CD4-positive, alpha-beta T cell (primary cell): ENCODE measurements around the gene HIPK2. TPM values are rescaled to one million over a fixed set of nuclear protein-coding genes. Genes with fewer than 3 reads are reported as not detected.

Source experiments
- ATAC-seq: fragments of 200-7000 bp; cut with Tn5 transposase; one replicate; pipeline ENCODE4 v1.10.0; 2022; ENCODE audit warnings: mild to moderate bottlenecking; ENCODE audit not compliant: poor library complexity
- CTCF ChIA-PET: fragments of 350-600 bp; sonication (Branson Sonifier 250); formaldehyde crosslinking; loops from one replicate; lab custom pipeline; 2021; ENCODE audit warnings: antibody characterized with exemption, inconsistent platforms; lab: Charles Lee
- POLR2A ChIA-PET: fragments of 350-600 bp; sonication (Branson Sonifier 250); formaldehyde crosslinking; loops from one replicate; lab custom pipeline; 2021; ENCODE audit warnings: antibody characterized with exemption, inconsistent platforms; lab: Charles Lee
- DNase-seq, 14 experiments: peaks; one replicate each; pipeline ENCODE4 v3.0.0-alpha.2; 2013 to 2020; ENCODE audit warnings: mixed read lengths in 2 of 14
- H3K27ac ChIP-seq, 2 donors: one replicate each; pipeline versions ENCODE4 v1.5.1 to v1.7.0; 2013; ENCODE audit warnings: low read length in 2 of 2, low read depth in 1 of 2, mild to moderate bottlenecking in 1 of 2
- H3K27me3 ChIP-seq, 2 experiments: 1 replicate in 1 of 2; 2 replicates in 1 of 2; pipeline versions ENCODE4 v1.6.1 to v1.7.0; 2013; ENCODE audit warnings: low read length in 2 of 2, control low read depth in 1 of 2, mild to moderate bottlenecking in 1 of 2, moderate library complexity in 1 of 2; ENCODE audit not compliant: insufficient read depth in 2 of 2, control insufficient read depth in 1 of 2
- H3K36me3 ChIP-seq: one replicate; pipeline ENCODE4 v1.6.1; 2013; ENCODE audit warnings: low read length, control low read depth; ENCODE audit not compliant: insufficient read depth
- H3K4me1 ChIP-seq: one replicate; pipeline ENCODE4 v1.6.1; 2013; ENCODE audit warnings: low read length, control low read depth; ENCODE audit not compliant: insufficient read depth
- H3K4me3 ChIP-seq: one replicate; pipeline ENCODE4 v1.5.1; 2013; ENCODE audit warnings: mild to moderate bottlenecking, low read length, moderate library complexity
- H3K9me3 ChIP-seq, 2 experiments: 1 replicate in 1 of 2; 2 replicates in 1 of 2; pipeline versions ENCODE4 v1.6.1 to v1.7.0; 2013; ENCODE audit warnings: low read length in 2 of 2, mild to moderate bottlenecking in 2 of 2, control low read depth in 1 of 2, moderate library complexity in 1 of 2; ENCODE audit not compliant: control insufficient read depth in 1 of 2, insufficient read depth in 1 of 2
- H3K27ac Mint-ChIP-seq: one replicate; pipeline ENCODE4 v1.8.0; 2020; ENCODE audit warnings: mixed read lengths
- H3K27me3 Mint-ChIP-seq: one replicate; pipeline ENCODE4 v1.8.0; 2021; ENCODE audit warnings: mixed read lengths
- H3K36me3 Mint-ChIP-seq: one replicate; pipeline ENCODE4 v1.8.0; 2021; ENCODE audit warnings: low read depth, mixed read lengths
- H3K4me1 Mint-ChIP-seq: one replicate; pipeline ENCODE4 v1.8.0; 2021; ENCODE audit warnings: low read depth, mixed read lengths
- H3K4me3 Mint-ChIP-seq: one replicate; pipeline ENCODE4 v1.8.0; 2020; ENCODE audit warnings: mild to moderate bottlenecking, mixed read lengths
- H3K9me3 Mint-ChIP-seq: one replicate; pipeline ENCODE4 v1.8.0; 2020; ENCODE audit warnings: mixed read lengths
- CTCF ChIP-seq: fragments of 200-600 bp; IDR thresholded peaks from one replicate; pipeline ENCODE4 v1.8.0; 2022; ENCODE audit warnings: antibody characterized with exemption, mild to moderate bottlenecking
- intact Hi-C, 2 experiments: fragments of 100-400 bp; cut with DNase I in 1 of 2; cut with micrococcal nuclease in 1 of 2; formaldehyde crosslinking; loops; one replicate each; pipeline versions ENCODE4 v1.15.1 to v1.9.0; 2023 to 2025; cut with DNase I, micrococcal nuclease
- total RNA-seq, 174 experiments: library from RNA in 2 of 174; stranded (reverse) in 2 of 174; gene quantifications; one replicate each; pipeline ENCODE4 v1.2.3 and lab custom pipeline; 2021 to 2026

Gene HIPK2
- total RNA-seq, 2 experiments from 2014 or later = 36.5 to 37.0 TPM

- TF ChIP-seq CTCF = no peak
- Histone ChIP-seq H3K27ac (no peak overlapping the region), H3K4me1 (peaks cover 3% of the 10 kb centered on the region), H3K27me3 (no peaks in the 10 kb centered on the region), H3K9me3 (no peaks in the 10 kb centered on the region), H3K36me3 (peaks cover 32% of the 10 kb centered on the region), H3K4me3 (no peak overlapping the region)
- Mint-ChIP-seq H3K9me3 (no peaks in the 10 kb centered on the region), H3K4me1 (peaks cover 6% of the 10 kb centered on the region), H3K27me3 (no peaks in the 10 kb centered on the region), H3K4me3 (no peak overlapping the region), H3K27ac (no peak overlapping the region), H3K36me3 (peaks cover 60% of the 10 kb centered on the region)
- CTCF ChIA-PET = no interaction called here
- ATAC-seq = no peak
- no peak for DNase-seq
- intact Hi-C loops = loop anchor here in 1 of 2 experiments (5.0 kb wide), 1 partner anchor 287 kb away; no protein-coding TSS in a partner anchor
- POLR2A ChIA-PET = no interaction called here
Measured at GRCh38 chr7:139715194-139715815, 62.5 kb downstream of the HIPK2 start.

- no peak for TF ChIP-seq CTCF
- ChIA-PET CTCF (no interaction called here), POLR2A (no interaction called here)
- Histone ChIP-seq H3K36me3 (peaks cover 32% of the 10 kb centered on the region), H3K4me3 (no peak overlapping the region), H3K9me3 (no peaks in the 10 kb centered on the region), H3K27me3 (no peaks in the 10 kb centered on the region), H3K4me1 (no peaks in the 10 kb centered on the region), H3K27ac (no peak overlapping the region)
- Mint-ChIP-seq H3K4me3 (no peak overlapping the region), H3K27me3 (no peaks in the 10 kb centered on the region), H3K36me3 (peaks cover 70% of the 10 kb centered on the region), H3K9me3 (no peaks in the 10 kb centered on the region), H3K27ac (no peak overlapping the region), H3K4me1 (peaks cover 10% of the 10 kb centered on the region)
- ATAC-seq (no peak), DNase-seq (no peak)
- intact Hi-C loops = no loop called here
Measured at GRCh38 chr7:139714163-139714901, 63.5 kb downstream of the HIPK2 start.

- ChIA-PET CTCF (no interaction called here), POLR2A (no interaction called here)
- Histone ChIP-seq H3K27ac (no peak overlapping the region), H3K4me3 (no peak overlapping the region), H3K36me3 (peaks cover 32% of the 10 kb centered on the region), H3K4me1 (no peaks in the 10 kb centered on the region), H3K9me3 (no peaks in the 10 kb centered on the region), H3K27me3 (no peaks in the 10 kb centered on the region)
- Mint-ChIP-seq H3K36me3 (peaks cover 74% of the 10 kb centered on the region), H3K9me3 (no peaks in the 10 kb centered on the region), H3K27me3 (no peaks in the 10 kb centered on the region), H3K27ac (no peak overlapping the region), H3K4me1 (peaks cover 13% of the 10 kb centered on the region), H3K4me3 (no peak overlapping the region)
- DNase-seq (no peak), ATAC-seq (no peak)
- intact Hi-C loops = no loop called here
- TF ChIP-seq CTCF = no peak
Measured at GRCh38 chr7:139713526-139714162, 64.2 kb downstream of the HIPK2 start.
